Measurements from ENCODE around the gene SDC3.

Gene SDC3

GRCh38 chr1:30895944-30896660, 12.5 kb downstream of the SDC3 start:
- Histone ChIP-seq H3K4me1 (ENCODE audit: control insufficient read depth, insufficient read depth, low read length) (peaks cover 14% of the 10 kb centered on the region), H3K27me3 (ENCODE audit: control insufficient read depth, insufficient read depth, low read length) (no peaks in the 10 kb centered on the region), H3K9ac (ENCODE audit: low read depth, low read length) (no peak overlapping the region), H3K36me3 (ENCODE audit: control insufficient read depth, insufficient read depth, low read length) (no peaks in the 10 kb centered on the region), H3K27ac (ENCODE audit: low read depth, low read length) (no peak overlapping the region), H3K4me3 (ENCODE audit: low read depth, low read length) (no peak overlapping the region), H3K9me3 (ENCODE audit: control insufficient read depth, insufficient read depth, low read length) (no peaks in the 10 kb centered on the region)

GRCh38 chr1:30895382-30895943, 13.1 kb downstream of the SDC3 start:
- Histone ChIP-seq H3K9me3 (ENCODE audit: control insufficient read depth, insufficient read depth, low read length) (no peaks in the 10 kb centered on the region), H3K36me3 (ENCODE audit: control insufficient read depth, insufficient read depth, low read length) (no peaks in the 10 kb centered on the region), H3K27me3 (ENCODE audit: control insufficient read depth, insufficient read depth, low read length) (no peaks in the 10 kb centered on the region), H3K27ac (ENCODE audit: low read depth, low read length) (peak overlapping the region; percentile 29), H3K9ac (ENCODE audit: low read depth, low read length) (no peak overlapping the region), H3K4me1 (ENCODE audit: control insufficient read depth, insufficient read depth, low read length) (peaks cover 12% of the 10 kb centered on the region), H3K4me3 (ENCODE audit: low read depth, low read length) (no peak overlapping the region)

- Histone ChIP-seq H3K9me3 (ENCODE audit: control insufficient read depth, insufficient read depth, low read length) (no peaks in the 10 kb centered on the region), H3K4me1 (ENCODE audit: control insufficient read depth, insufficient read depth, low read length) (peaks cover 12% of the 10 kb centered on the region), H3K27me3 (ENCODE audit: control insufficient read depth, insufficient read depth, low read length) (no peaks in the 10 kb centered on the region), H3K4me3 (ENCODE audit: low read depth, low read length) (no peak overlapping the region), H3K9ac (ENCODE audit: low read depth, low read length) (no peak overlapping the region), H3K36me3 (ENCODE audit: control insufficient read depth, insufficient read depth, low read length) (no peaks in the 10 kb centered on the region), H3K27ac (ENCODE audit: low read depth, low read length) (no peak overlapping the region)
Measured at GRCh38 chr1:30894508-30894973, 14.0 kb downstream of the SDC3 start.

- no peak overlapping the region for H3K9ac ChIP-seq (ENCODE audit: low read depth, low read length)
- no peak overlapping the region for H3K4me3 ChIP-seq (ENCODE audit: low read depth, low read length)
- no peaks in the 10 kb centered on the region for H3K27me3 ChIP-seq (ENCODE audit: control insufficient read depth, insufficient read depth, low read length)
- peaks cover 12% of the 10 kb centered on the region for H3K4me1 ChIP-seq (ENCODE audit: control insufficient read depth, insufficient read depth, low read length)
- no peaks in the 10 kb centered on the region for H3K9me3 ChIP-seq (ENCODE audit: control insufficient read depth, insufficient read depth, low read length)
- no peak overlapping the region for H3K27ac ChIP-seq (ENCODE audit: low read depth, low read length)
- no peaks in the 10 kb centered on the region for H3K36me3 ChIP-seq (ENCODE audit: control insufficient read depth, insufficient read depth, low read length)
Measured at GRCh38 chr1:30893776-30894507, 14.6 kb downstream of the SDC3 start.

GRCh38 chr1:30892671-30893073, 15.9 kb downstream of the SDC3 start:
- Histone ChIP-seq H3K9ac (ENCODE audit: low read depth, low read length) (no peak overlapping the region), H3K36me3 (ENCODE audit: control insufficient read depth, insufficient read depth, low read length) (no peaks in the 10 kb centered on the region), H3K4me3 (ENCODE audit: low read depth, low read length) (no peak overlapping the region), H3K27me3 (ENCODE audit: control insufficient read depth, insufficient read depth, low read length) (no peaks in the 10 kb centered on the region), H3K27ac (ENCODE audit: low read depth, low read length) (no peak overlapping the region), H3K4me1 (ENCODE audit: control insufficient read depth, insufficient read depth, low read length) (peaks cover 24% of the 10 kb centered on the region), H3K9me3 (ENCODE audit: control insufficient read depth, insufficient read depth, low read length) (no peaks in the 10 kb centered on the region)

GRCh38 chr1:30891227-30891552, 17.4 kb downstream of the SDC3 start:
- Histone ChIP-seq H3K36me3 (ENCODE audit: control insufficient read depth, insufficient read depth, low read length) (no peaks in the 10 kb centered on the region), H3K27me3 (ENCODE audit: control insufficient read depth, insufficient read depth, low read length) (no peaks in the 10 kb centered on the region), H3K9me3 (ENCODE audit: control insufficient read depth, insufficient read depth, low read length) (no peaks in the 10 kb centered on the region), H3K4me3 (ENCODE audit: low read depth, low read length) (no peak overlapping the region), H3K4me1 (ENCODE audit: control insufficient read depth, insufficient read depth, low read length) (peaks cover 30% of the 10 kb centered on the region), H3K9ac (ENCODE audit: low read depth, low read length) (no peak overlapping the region), H3K27ac (ENCODE audit: low read depth, low read length) (no peak overlapping the region)

- H3K4me3 ChIP-seq (ENCODE audit: low read depth, low read length), result no peak overlapping the region
- H3K9me3 ChIP-seq (ENCODE audit: control insufficient read depth, insufficient read depth, low read length), result no peaks in the 10 kb centered on the region
- no peak overlapping the region for H3K9ac ChIP-seq (ENCODE audit: low read depth, low read length)
- H3K4me1 ChIP-seq (ENCODE audit: control insufficient read depth, insufficient read depth, low read length), result peaks cover 25% of the 10 kb centered on the region
- H3K27me3 ChIP-seq (ENCODE audit: control insufficient read depth, insufficient read depth, low read length), result no peaks in the 10 kb centered on the region
- no peak overlapping the region for H3K27ac ChIP-seq (ENCODE audit: low read depth, low read length)
- H3K36me3 ChIP-seq (ENCODE audit: control insufficient read depth, insufficient read depth, low read length), result no peaks in the 10 kb centered on the region
Measured at GRCh38 chr1:30890502-30891226, 17.9 kb downstream of the SDC3 start.

- H3K36me3 ChIP-seq (ENCODE audit: control insufficient read depth, insufficient read depth, low read length), result no peaks in the 10 kb centered on the region
- H3K4me1 ChIP-seq (ENCODE audit: control insufficient read depth, insufficient read depth, low read length), result peaks cover 21% of the 10 kb centered on the region
- no peak overlapping the region for H3K9ac ChIP-seq (ENCODE audit: low read depth, low read length)
- no peaks in the 10 kb centered on the region for H3K27me3 ChIP-seq (ENCODE audit: control insufficient read depth, insufficient read depth, low read length)
- H3K9me3 ChIP-seq (ENCODE audit: control insufficient read depth, insufficient read depth, low read length), result no peaks in the 10 kb centered on the region
- no peak overlapping the region for H3K4me3 ChIP-seq (ENCODE audit: low read depth, low read length)
- H3K27ac ChIP-seq (ENCODE audit: low read depth, low read length), result no peak overlapping the region
Measured at GRCh38 chr1:30889511-30889910, 19.0 kb downstream of the SDC3 start.

GRCh38 chr1:30888975-30889374, 19.6 kb downstream of the SDC3 start:
- Histone ChIP-seq H3K4me1 (ENCODE audit: control insufficient read depth, insufficient read depth, low read length) (peaks cover 21% of the 10 kb centered on the region), H3K9ac (ENCODE audit: low read depth, low read length) (no peak overlapping the region), H3K27ac (ENCODE audit: low read depth, low read length) (no peak overlapping the region), H3K27me3 (ENCODE audit: control insufficient read depth, insufficient read depth, low read length) (no peaks in the 10 kb centered on the region), H3K4me3 (ENCODE audit: low read depth, low read length) (no peak overlapping the region), H3K9me3 (ENCODE audit: control insufficient read depth, insufficient read depth, low read length) (no peaks in the 10 kb centered on the region), H3K36me3 (ENCODE audit: control insufficient read depth, insufficient read depth, low read length) (no peaks in the 10 kb centered on the region)

- no peaks in the 10 kb centered on the region for H3K9me3 ChIP-seq (ENCODE audit: control insufficient read depth, insufficient read depth, low read length)
- H3K27me3 ChIP-seq (ENCODE audit: control insufficient read depth, insufficient read depth, low read length), result no peaks in the 10 kb centered on the region
- peaks cover 22% of the 10 kb centered on the region for H3K4me1 ChIP-seq (ENCODE audit: control insufficient read depth, insufficient read depth, low read length)
- H3K36me3 ChIP-seq (ENCODE audit: control insufficient read depth, insufficient read depth, low read length), result no peaks in the 10 kb centered on the region
- H3K4me3 ChIP-seq (ENCODE audit: low read depth, low read length), result no peak overlapping the region
- no peak overlapping the region for H3K9ac ChIP-seq (ENCODE audit: low read depth, low read length)
- peak overlapping the region; percentile 32 for H3K27ac ChIP-seq (ENCODE audit: low read depth, low read length)
Measured at GRCh38 chr1:30888391-30888790, 20.2 kb downstream of the SDC3 start.

Measured in HUES48 (cell line).